ENCODE data around the gene SGCG.
"Not testable (repeated sequence)": the region's sequence is repeated elsewhere in the genome, so short reads cannot be mapped to it uniquely, and the experiment has no call there.

SGCG gene

DNA sequence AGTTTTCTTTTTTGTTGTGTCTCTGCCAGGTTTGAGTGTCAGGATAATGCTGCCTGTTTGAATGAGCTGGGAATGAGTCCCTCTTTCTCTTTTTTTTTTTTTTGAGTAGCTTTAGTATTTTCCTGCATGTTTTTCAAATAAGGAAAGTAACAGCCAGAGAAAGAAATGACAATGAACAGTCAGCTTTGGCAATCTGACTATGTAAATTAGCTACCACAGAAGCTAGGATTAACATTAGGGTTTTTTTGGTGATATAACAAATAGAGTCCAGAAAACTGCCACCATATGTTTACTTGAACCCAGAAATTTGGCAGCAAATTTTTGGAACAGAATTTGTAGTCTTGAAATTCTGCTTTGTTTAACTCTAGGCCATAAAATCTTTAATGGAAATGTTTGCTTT lies 50.5 kb downstream of the SGCG start:
- no peak for DNase-seq

GRCh38 chr13:23235994-23236393 lies 55.2 kb downstream of the SGCG start:
- DNase-seq, result no peak

- no peak for DNase-seq
These were observed 62.3 kb downstream of the SGCG start for GRCh38 chr13:23243066-23243465.

GRCh38 chr13:23248410-23248809 lies 67.6 kb downstream of the SGCG start:
- DNase-seq, result not testable (repeated sequence)

- no peak for DNase-seq
These were observed 73.7 kb downstream of the SGCG start for GRCh38 chr13:23254506-23254905.

DNA sequence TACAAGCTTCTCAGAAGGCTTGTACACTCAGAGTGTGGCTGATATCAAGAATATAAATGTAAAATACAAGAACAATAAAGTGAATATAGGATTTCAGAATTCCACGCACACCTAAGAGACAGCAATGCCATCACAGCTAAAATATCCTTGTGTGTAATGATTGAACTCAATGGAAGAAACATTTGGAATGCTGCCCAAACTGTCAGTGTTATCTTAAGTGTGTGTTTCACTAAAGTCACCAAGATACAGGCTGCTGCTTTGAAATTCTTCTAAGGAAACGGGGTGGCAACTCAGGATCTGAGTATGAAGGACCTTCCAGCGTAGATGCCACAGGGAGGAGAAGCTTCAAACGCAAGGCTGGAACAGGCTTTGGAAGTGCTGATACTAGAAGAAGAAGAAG lies 86.8 kb downstream of the SGCG start:
- DNase-seq, result no peak

DNA sequence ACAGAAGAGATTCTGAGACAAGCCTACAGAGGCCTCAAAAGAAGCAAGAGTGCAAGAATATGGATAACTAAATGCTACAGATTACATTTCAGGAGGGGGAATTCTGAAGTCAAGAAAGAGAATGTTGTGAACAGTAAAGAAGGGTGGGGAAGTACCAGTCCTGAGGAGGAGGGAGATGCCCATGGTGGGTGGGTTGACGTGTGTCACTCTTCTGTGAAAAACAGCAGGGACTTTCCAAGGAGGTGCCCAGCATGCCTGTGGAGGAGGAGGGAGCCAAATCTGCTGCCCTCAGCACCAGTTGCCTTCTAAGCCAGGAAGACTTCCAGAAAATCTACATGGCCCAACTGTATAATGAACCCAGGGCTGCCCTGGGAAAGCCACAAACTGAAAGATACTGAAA lies 87.7 kb downstream of the SGCG start:
- no peak for DNase-seq

DNA sequence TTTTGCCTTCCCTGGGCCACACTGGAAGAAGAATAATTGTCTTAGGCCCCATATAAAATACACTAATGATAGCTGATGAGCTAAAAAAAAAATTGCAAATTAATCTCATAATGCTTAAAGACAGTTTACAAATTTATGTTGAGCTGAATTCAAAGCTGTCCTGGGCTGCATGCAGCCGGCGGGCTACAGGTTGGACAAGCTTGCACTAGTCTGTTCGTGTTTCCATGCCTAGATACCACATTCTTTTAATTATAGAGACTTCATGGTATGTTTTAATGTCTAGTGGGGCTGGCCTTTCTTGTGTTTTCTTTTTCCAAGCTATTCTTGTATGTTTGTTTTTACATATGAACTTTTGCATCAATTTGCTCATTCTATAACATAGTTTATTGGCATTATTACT lies 90.6 kb downstream of the SGCG start:
- DNase-seq, result no peak

DNA sequence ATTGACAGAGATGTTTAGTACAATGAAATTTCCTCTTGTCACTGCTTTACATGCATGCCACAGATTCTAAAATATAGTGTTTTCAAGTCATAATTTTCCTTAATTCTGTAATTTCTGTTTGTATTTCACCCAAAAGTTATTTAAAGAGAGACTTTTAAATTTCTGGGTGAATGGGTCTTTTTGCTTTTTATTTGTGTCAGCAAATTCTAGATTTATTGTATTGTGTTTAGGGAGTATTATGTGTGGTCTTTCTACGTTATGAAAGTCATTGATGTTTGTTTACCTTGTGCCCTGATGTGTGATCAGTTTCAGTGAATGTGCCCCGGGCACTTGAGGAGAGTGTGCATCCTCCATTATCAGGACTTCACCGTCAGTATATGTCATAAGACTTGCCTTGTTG lies 92.7 kb downstream of the SGCG start:
- DNase-seq, result no peak

DNA sequence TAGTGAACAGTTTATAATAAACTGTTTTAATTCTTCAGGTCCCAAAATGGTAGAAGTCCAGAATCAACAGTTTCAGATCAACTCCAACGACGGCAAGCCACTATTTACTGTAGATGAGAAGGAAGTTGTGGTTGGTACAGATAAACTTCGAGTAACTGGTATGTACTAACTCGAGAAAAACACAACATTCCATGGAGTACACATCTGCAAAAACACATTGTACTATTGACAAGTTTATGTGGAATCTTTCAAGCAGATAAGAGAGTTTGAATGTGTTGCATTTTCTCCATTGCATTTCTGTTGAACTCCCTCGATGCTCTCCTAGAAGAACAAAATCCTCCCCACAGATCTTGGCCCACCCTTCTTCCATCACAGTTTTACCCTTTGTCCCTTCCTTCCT lies 98.5 kb downstream of the SGCG start:
- no peak for DNase-seq

GRCh38 chr13:23288564-23288963 lies 107.8 kb downstream of the SGCG start:
- no peak for DNase-seq

- DNase-seq, result no peak
These were observed 108.2 kb downstream of the SGCG start for GRCh38 chr13:23288995-23289394.

- no peak for DNase-seq
These were observed 109.2 kb downstream of the SGCG start for GRCh38 chr13:23289917-23290357.

DNA sequence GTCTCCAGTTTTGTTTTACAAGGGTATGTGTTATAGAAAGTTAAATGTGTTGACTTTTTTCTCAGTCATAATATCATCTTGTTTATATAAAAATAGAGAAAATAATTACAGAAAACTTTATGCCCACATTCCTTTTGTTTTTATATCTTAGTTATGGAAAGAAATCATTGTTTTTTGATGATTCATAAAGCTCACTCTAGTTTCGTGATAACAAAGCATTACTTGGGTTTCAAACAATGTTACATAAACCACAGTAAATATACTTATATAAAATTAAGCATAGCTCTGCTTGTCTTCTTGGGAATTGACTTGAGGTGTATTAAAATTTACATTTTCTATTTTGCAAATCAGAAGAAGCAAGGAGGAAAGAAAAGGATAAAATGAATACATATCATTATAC lies 111.8 kb downstream of the SGCG start:
- no peak for DNase-seq

DNA sequence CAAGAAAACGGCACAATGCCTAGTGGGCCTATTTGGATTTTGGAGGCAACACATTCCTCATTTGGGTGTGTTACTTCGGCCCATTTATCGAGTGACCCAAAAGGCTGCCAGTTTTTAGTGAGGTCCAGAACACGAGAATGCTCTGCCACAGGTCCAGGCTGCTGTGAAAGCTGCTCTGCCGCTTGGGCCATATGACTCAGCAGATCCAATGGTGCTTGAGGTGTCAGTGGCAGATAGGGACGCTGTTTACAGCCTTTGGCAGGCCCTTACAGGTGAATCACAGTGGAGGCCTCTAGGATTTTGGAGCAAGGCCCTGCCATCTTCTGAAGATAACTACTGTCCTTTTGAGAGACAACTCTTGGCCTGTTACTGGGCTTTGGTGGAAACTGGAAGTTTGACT lies 134.1 kb downstream of the SGCG start:
- not testable (repeated sequence) for DNase-seq

DNA sequence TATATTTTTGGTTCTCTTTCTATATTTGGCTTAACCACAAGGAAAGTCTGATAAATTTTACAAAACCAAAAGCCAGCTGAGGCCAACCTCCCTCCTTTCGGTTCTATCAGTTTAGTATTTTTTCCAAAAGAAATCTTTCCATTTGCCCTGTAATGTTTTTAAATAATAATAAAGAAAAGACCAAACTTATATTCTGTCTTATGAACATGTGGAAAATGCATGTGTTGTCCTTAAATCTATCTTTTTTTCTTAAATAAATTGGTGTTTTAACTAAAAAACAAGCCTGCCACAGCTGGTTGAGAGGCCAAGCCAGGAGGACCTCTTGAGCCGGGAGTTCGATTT lies 139.1 kb downstream of the SGCG start:
- no peak for DNase-seq

- no peak for DNase-seq
These were observed 140.3 kb downstream of the SGCG start for GRCh38 chr13:23320926-23321534.

- no peak for DNase-seq
These were observed 140.9 kb downstream of the SGCG start for GRCh38 chr13:23321535-23322241.

GRCh38 chr13:23322353-23323336 lies 141.9 kb downstream of the SGCG start:
- DNase-seq, result no peak

GRCh38 chr13:23323946-23324709 lies 143.3 kb downstream of the SGCG start:
- DNase-seq, result no peak

- DNase-seq, result no peak
These were observed 144.4 kb downstream of the SGCG start for GRCh38 chr13:23325191-23325590.

DNA sequence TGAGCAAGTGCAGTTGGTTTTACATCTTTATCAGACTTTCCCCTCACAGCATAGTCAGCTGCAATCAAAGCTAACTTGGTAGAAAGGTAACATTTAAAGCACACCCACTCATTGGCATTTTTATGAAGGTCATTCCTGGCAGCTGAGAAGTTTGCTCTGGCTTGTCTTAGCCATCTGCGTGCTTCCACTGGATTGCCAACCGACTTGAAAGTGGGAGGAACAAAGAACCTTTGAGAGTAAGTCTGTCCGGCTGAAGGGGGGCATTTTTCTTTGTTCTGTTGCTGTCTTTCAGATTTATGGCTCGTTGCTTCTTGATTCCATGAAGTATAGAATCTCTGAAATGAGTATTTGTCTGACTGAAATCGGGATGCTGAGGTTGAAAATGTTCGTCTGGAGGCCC lies 149.6 kb downstream of the SGCG start:
- DNase-seq, result no peak

- no peak for DNase-seq
These were observed 158.4 kb downstream of the SGCG start for GRCh38 chr13:23339225-23339624.

All from activated T-cell treated with anti-CD3 and anti-CD28 coated beads for 4 hours (primary cell).